Left ventricle myocardium inferior (tissue), 1 donor: ENCODE measurements around the gene PCBP2. TPM values are rescaled to one million over a fixed set of nuclear protein-coding genes. Genes with fewer than 3 reads are reported as not detected.

Experiments used
- DNase-seq: peaks from one replicate; pipeline ENCODE4 v3.0.0-alpha.2; 2020
- H3K27ac ChIP-seq: fragments of 200-600 bp; replicated peaks from 2 replicates; pipeline ENCODE4 v1.8.0; 2021
- H3K27me3 ChIP-seq: fragments of 200-600 bp; 2 replicates; pipeline ENCODE4 v1.8.0; 2021; ENCODE audit warnings: low read depth
- H3K36me3 ChIP-seq: fragments of 200-600 bp; 2 replicates; pipeline ENCODE4 v1.8.0; 2021
- H3K4me1 ChIP-seq: fragments of 200-600 bp; 2 replicates; pipeline ENCODE4 v1.8.0; 2021
- H3K4me3 ChIP-seq: fragments of 200-600 bp; 2 replicates; pipeline ENCODE4 v1.8.0; 2021; ENCODE audit warnings: mild to moderate bottlenecking, moderate library complexity
- H3K9me3 ChIP-seq: fragments of 200-600 bp; replicated peaks from 2 replicates; pipeline ENCODE4 v1.8.0; 2021
- CTCF ChIP-seq: fragments of 200-600 bp; IDR thresholded peaks from 2 replicates; pipeline ENCODE4 v1.8.0; 2021; ENCODE audit warnings: antibody characterized with exemption, mild to moderate bottlenecking, borderline replicate concordance
- intact Hi-C: fragments of 100-400 bp; cut with micrococcal nuclease; formaldehyde crosslinking; loops from one replicate; pipeline ENCODE4 v1.11.0; 2022
- total RNA-seq: library from RNA; stranded (reverse); fragmentation: NEBNext Ultra II Directional; extraction: Animal tissue kit (Norgen Biotek cat#: 25700); gene quantifications from one replicate; pipeline ENCODE4 v1.2.1, GENCODE V29; 2021
- donor health status: DM: no; HTN: yes; CAD: no; lungs with severe emphysema.

Gene PCBP2
- total RNA-seq, 1 donor from 2014 or later = 530 TPM

- TF ChIP-seq CTCF = no peak
- H3K9me3 ChIP-seq = no peaks in the 10 kb centered on the region
- no peak for DNase-seq
- H3K4me1 ChIP-seq = peaks cover 43% of the 10 kb centered on the region
- H3K27ac ChIP-seq = peak overlapping the region; percentile 83
- peaks cover under 1% of the 10 kb centered on the region for H3K36me3 ChIP-seq
- intact Hi-C loops = no loop called here
- H3K4me3 ChIP-seq = peak overlapping the region; percentile 75
- no peaks in the 10 kb centered on the region for H3K27me3 ChIP-seq
Measured at GRCh38 chr12:53492188-53492587, 40.3 kb downstream of the PCBP2 start.

- intact Hi-C loops = no loop called here
- TF ChIP-seq CTCF = no peak
- H3K27me3 ChIP-seq = no peaks in the 10 kb centered on the region
Measured at GRCh38 chr12:53492830-53493609, 41.1 kb downstream of the PCBP2 start.

GRCh38 chr12:53493610-53494391 lies 41.9 kb downstream of the PCBP2 start:
- H3K9me3 ChIP-seq = no peaks in the 10 kb centered on the region
- H3K27me3 ChIP-seq = no peaks in the 10 kb centered on the region
- intact Hi-C loops = no loop called here
- H3K36me3 ChIP-seq = no peaks in the 10 kb centered on the region
- peaks cover 47% of the 10 kb centered on the region for H3K4me1 ChIP-seq
- DNase-seq = no peak
- no peak for TF ChIP-seq CTCF
- peak overlapping the region; percentile 83 for H3K27ac ChIP-seq
- peak overlapping the region; percentile 75 for H3K4me3 ChIP-seq

More at GRCh38 chr12:53492830-53493609, 41.1 kb downstream of the PCBP2 start:
- Histone ChIP-seq H3K4me3 (peak overlapping the region; percentile 75), H3K4me1 (peaks cover 43% of the 10 kb centered on the region), H3K36me3 (no peaks in the 10 kb centered on the region), H3K27ac (peak overlapping the region; percentile 83), H3K9me3 (no peaks in the 10 kb centered on the region)
- peak; percentile 92 for DNase-seq

- Histone ChIP-seq H3K36me3 (no peaks in the 10 kb centered on the region), H3K27me3 (no peaks in the 10 kb centered on the region), H3K27ac (peak overlapping the region; percentile 51), H3K9me3 (no peaks in the 10 kb centered on the region), H3K4me1 (peaks cover 63% of the 10 kb centered on the region), H3K4me3 (peak overlapping the region; percentile 6)
- no peak for DNase-seq
- intact Hi-C loops = no loop called here
- no peak for TF ChIP-seq CTCF
Measured at GRCh38 chr12:53495903-53496751, 44.2 kb downstream of the PCBP2 start.

- no peaks in the 10 kb centered on the region for H3K27me3 ChIP-seq
- H3K4me1 ChIP-seq = peaks cover 69% of the 10 kb centered on the region
- peak overlapping the region; percentile 6 for H3K4me3 ChIP-seq
- intact Hi-C loops = no loop called here
- no peaks in the 10 kb centered on the region for H3K36me3 ChIP-seq
- TF ChIP-seq CTCF = no peak
- no peak for DNase-seq
- H3K27ac ChIP-seq = peak overlapping the region; percentile 51
- H3K9me3 ChIP-seq = no peaks in the 10 kb centered on the region
Measured at GRCh38 chr12:53496752-53497032, 44.8 kb downstream of the PCBP2 start.
